NCI-H748 (cell line): ENCODE results near the gene BLTP3A.
"Not testable (repeated sequence)": the region's sequence is repeated elsewhere in the genome, so short reads cannot be mapped to it uniquely, and the experiment has no call there.

ENCODE experiments used
- DNase-seq: peaks from one replicate; lab custom pipeline; 2025; ENCODE audit not compliant: unreplicated experiment; lab: John Stamatoyannopoulos, UW

The BLTP3A gene

GRCh38 chr6:34792605-34793500, 970 bp downstream of the BLTP3A start:
- peak; percentile 56 for DNase-seq

GRCh38 chr6:34793877-34794276, 2.0 kb downstream of the BLTP3A start:
- DNase-seq, result no peak

- DNase-seq, result no peak
Measured at GRCh38 chr6:34795836-34796425, 4.0 kb downstream of the BLTP3A start.

GRCh38 chr6:34798057-34798456, 6.2 kb downstream of the BLTP3A start:
- DNase-seq, result no peak

- no peak for DNase-seq
Measured at GRCh38 chr6:34799547-34799946, 7.7 kb downstream of the BLTP3A start.

GRCh38 chr6:34804543-34804942, 12.7 kb downstream of the BLTP3A start:
- no peak for DNase-seq

GRCh38 chr6:34805074-34805473, 13.2 kb downstream of the BLTP3A start:
- DNase-seq, result not testable (repeated sequence)

- DNase-seq, result no peak
Measured at GRCh38 chr6:34806738-34807453, 15.0 kb downstream of the BLTP3A start.

- DNase-seq, result not testable (repeated sequence)
Measured at GRCh38 chr6:34808473-34808872, 16.6 kb downstream of the BLTP3A start.

- DNase-seq, result not testable (repeated sequence)
Measured at GRCh38 chr6:34809419-34809818, 17.5 kb downstream of the BLTP3A start.

GRCh38 chr6:34810017-34810882, 18.4 kb downstream of the BLTP3A start:
- no peak for DNase-seq

- no peak for DNase-seq
Measured at GRCh38 chr6:34810936-34811632, 19.2 kb downstream of the BLTP3A start.

- DNase-seq, result no peak
Measured at GRCh38 chr6:34813028-34813713, 21.3 kb downstream of the BLTP3A start.

GRCh38 chr6:34816635-34817301, 24.9 kb downstream of the BLTP3A start:
- DNase-seq, result no peak

- no peak for DNase-seq
Measured at GRCh38 chr6:34817446-34817845, 25.6 kb downstream of the BLTP3A start.

- DNase-seq, result not testable (repeated sequence)
Measured at GRCh38 chr6:34818872-34819570, 27.1 kb downstream of the BLTP3A start.

GRCh38 chr6:34819571-34820480, 27.9 kb downstream of the BLTP3A start:
- no peak for DNase-seq
